OCI-M1 (cell line): Measurements from ENCODE around the gene PDE4D.
A peak's percentile ranks its signal among the peaks of the same experiment; 100 is the strongest.
"Not testable (repeated sequence)": the region's sequence is repeated elsewhere in the genome, so short reads cannot be mapped to it uniquely, and the experiment has no call there.

ENCODE experiments used
- DNase-seq: peaks from one replicate; lab custom pipeline; 2025; lab: John Stamatoyannopoulos, UW

PDE4D gene

DNA sequence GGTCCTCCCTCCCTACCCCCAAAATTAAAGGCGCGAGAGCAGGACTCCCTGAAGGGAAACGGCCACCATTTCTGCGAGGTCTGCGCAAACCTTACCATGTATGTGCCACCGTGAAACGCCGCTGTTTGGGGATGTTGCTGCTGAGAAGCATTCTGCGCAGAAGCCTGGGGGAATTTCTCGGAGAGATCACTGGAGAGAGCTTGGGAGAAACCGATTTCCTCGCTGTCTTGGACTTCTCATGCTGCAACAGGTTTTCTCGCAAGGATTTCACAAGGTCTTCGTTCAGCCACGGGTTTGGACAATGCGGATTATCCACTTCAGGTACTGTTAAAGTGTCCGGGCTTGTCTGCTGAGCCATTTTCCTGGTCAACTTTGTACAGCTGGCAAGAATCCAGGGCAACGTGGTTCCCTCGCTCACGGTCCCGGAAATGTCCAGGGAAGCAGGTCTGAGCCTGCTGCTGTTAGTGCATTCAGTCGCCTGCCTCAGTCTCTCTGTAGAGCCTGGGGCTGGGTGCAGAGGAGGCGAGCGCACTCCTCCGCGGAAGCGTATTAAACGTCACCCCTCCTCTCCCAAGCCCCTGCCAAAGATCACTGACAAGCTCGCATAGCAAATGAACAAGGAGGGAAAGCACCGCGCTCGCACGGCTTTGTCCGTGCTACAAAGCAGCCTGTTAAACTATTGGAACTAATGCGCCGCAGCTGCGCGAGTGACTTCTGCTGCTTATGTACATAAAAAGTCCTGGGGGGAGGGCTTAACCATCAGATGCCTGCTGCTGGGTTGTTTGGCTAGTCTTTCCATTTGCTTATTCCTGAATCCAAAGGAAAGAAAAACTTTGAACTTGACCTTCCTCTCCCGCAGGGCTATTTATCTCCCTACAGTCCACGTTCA lies 125.1 kb downstream of the PDE4D start:
- DNase-seq, result peak; percentile 57

DNA sequence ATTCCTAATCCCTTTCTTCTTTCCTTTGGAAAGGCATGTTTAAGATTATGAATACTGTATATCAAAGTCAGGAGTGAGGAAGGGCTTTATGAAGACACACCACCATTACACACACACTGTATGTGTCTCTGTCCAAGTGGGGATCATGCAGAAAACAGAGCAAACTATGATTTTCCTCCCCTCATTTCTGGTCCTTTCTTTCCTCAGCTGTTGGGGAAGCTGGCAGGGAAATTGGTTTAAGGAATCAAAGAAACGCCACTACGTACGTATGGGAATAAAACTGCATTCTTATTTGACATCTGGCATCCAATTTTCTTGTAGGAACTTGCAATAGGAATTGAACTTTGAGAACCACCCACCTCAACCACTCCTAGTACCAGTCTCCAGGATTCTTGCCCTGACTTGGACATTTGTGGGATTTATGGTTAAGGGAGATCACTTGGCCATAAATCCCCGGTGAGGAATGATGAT lies 125.8 kb downstream of the PDE4D start:
- DNase-seq, result no peak

DNA sequence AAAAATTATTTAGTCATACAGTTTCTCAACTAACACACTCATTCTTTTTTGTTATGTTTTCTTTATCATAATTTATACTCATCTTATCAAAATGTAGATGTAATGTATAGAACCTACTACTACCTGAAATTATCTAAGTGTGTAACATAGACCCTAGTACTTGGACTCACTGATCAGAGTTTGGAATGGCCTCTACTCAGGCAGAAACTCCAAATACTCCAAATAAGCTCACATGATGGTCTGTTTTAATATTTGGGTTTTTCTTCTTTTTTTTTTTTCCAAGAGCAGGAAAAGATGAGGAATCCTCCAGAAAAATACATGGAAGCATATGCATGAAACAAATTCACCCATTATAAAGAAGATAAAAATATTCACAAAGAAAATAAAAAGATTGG lies 126.3 kb downstream of the PDE4D start:
- DNase-seq, result no peak

DNA sequence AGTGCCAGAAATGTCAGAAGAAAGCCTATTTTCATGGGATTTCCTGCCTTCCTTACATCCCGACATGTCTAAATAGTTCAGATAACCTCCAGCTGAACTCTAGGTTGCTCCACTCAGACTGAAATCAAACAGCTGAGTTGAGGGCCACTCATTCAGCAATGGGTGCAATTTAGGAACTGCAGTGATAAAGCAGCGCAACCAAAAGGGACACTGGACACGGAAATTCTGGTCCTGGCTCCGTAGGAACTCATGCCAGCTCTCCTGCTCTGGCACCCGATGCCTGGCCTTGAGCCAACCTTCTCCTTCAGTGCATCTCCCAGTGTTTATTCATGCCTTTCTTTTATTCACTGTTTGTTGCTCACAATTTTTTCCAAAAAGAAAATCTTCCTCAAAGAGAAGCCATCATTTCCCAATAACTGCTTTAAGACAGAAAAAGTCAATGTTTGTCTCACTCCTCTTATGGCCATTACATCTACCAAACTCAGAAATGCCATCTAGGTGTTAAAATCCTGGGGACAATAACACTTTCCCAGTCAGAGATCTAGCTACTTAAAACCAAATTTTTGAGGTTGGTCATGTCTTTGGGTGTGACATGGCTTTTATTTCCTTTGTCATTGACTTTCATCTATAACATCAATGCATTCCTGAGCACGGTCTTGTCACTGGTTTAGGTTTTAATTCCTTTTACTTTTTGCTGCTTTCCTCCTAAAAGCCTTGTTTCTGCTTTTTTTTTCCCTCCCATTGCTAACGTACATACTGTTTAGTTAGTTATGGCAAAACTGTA lies 126.9 kb downstream of the PDE4D start:
- no peak for DNase-seq

DNA sequence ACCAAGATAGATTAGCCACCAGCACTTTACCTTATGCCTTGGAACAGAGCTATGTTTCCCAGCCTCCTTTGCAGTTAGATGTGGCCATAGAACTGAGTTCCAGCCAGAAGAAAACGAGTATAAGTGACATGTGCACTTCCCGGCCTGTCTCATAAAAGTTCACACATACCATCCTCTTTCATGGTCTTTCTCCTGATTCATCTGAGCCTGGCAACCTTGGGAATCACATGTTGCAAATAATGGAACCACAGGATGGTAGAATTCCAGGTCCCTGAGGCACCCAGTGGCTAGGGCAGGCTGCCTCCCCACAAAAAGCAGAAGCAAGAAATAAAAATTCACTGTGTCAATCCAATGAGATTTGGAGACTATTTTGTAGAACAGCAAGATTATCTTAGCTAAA lies 128.1 kb downstream of the PDE4D start:
- DNase-seq, result no peak

DNA sequence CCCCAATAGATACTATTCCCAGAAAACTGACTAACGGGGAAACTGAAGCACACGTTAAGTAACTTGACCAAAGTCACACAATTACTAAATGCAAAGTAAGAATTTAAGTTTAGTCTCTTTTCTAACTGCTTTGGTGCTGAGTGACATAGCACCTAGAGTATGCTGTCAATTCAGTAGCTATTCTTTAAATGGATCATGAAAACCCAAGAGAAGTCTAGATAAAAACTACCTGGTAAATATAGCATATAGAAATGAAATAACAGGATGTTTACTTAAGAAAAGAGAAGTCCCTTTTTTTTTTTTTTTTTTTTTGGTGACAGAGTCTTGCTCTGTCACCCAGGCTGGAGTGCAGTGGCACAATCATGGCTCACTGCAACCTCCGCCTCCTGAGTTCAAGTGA lies 129.2 kb downstream of the PDE4D start:
- no peak for DNase-seq

- DNase-seq, result no peak
Measured at GRCh38 chr5:59763541-59763940, 130.0 kb downstream of the PDE4D start.

DNA sequence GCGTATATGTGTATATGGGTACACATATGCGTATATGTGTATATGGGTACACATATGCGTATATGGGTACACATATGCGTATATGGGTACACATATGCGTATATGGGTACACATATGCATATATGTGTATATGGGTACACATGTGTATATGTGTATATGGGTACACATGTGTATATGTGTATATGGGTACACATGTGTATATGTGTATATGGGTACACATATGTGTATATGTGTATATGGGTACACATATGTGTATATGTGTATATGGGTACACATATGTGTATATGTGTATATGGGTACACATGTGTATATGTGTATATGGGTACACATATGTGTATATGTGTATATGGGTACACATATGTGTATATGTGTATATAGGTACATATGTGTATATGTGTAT lies 131.3 kb downstream of the PDE4D start:
- not testable (repeated sequence) for DNase-seq

DNA sequence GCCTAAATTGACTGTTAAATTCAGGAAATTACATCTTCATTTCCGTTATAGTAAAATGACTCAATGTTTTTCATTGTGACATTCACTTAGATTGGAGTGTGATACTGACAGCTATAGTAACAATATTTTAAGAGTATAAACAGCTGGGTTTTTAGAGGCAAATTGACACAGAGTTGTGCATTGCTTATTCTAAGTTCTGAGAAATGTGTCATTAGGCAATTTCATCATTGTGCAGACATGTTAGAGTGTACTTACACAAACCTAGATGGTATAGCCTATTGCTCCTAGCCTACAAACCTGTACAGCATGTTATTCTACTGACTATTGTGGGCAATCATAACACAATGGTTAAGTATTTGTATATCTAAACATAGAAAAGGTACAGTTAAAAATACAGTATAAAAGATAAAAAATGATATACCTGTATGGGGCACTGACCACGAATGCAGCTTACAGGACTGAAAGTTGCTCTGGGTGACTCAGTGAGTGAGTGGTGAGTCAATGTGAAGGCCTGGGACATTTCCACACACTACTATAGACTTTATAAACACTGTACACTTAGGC lies 132.7 kb downstream of the PDE4D start:
- no peak for DNase-seq

DNA sequence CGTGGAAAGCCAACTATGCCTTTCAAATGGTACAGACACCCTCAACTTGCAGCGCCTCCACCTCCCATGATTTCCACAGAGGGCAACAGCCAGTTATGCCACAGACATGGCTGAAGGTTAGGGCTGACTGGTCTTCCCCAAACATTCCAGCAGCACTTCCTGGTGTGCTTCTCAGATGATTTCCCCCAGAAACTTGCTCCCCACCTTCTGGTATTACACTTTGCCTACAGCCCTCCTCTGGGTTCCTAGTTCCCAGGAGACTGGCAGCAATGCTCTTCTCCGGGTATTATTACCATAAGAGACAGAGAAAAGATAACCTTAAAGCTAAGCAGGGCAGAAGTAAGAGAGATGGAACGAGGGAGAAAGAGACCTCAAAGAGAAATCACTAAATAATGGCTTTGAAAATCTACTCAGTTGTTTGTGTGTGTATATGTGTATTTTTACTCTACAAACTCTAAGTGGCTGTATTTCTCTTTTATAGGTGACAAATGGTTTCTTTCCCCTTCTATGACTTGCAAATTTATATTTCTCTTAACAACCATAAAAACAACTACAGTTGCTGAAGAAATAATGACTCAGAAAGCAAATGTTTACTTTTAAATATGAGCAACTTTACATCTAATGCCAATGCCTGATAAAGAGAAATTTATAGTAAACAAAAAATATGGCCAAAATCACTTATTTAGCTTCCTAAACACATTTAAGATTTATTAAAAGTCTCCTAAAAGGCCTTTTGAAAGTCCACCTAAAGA lies 133.8 kb downstream of the PDE4D start:
- peak; percentile 74 for DNase-seq

DNA sequence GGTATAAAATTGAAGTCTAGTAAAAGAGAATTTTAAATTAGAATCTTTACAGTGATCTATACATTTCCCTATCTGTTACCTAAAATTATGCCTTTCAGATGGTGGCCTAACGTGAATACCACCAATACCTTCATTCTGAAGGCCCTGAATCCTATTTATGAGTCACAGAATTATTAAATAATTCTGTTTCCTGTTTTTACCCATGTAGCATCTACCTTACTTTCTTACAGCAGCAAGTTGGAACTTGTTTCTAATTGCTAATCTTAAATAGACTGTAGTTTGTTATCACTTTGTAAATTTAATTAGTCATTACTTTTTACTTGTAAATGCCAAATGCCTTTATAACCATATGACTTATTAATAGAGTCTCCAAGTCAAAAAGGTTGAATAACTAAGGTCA lies 135.0 kb downstream of the PDE4D start:
- DNase-seq, result no peak

DNA sequence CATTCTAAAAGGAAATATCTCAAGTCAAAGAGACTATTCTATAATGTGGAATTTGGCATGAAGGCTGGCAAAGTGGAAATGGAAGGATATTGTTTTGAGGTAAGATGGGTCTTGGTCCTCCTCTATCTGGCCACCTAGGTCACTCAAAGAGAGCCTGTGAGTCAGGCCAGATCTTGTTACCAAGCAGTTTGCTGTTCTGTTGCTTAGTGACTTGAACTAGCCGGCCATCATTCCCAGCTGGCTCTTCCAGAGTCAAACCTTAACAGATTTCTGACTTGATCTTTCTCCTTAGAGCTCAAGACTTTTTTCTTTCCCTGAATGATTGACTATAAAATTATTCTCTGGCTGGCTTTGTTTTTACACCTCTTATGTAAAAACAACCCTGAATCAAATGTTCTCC lies 136.1 kb downstream of the PDE4D start:
- DNase-seq, result no peak

DNA sequence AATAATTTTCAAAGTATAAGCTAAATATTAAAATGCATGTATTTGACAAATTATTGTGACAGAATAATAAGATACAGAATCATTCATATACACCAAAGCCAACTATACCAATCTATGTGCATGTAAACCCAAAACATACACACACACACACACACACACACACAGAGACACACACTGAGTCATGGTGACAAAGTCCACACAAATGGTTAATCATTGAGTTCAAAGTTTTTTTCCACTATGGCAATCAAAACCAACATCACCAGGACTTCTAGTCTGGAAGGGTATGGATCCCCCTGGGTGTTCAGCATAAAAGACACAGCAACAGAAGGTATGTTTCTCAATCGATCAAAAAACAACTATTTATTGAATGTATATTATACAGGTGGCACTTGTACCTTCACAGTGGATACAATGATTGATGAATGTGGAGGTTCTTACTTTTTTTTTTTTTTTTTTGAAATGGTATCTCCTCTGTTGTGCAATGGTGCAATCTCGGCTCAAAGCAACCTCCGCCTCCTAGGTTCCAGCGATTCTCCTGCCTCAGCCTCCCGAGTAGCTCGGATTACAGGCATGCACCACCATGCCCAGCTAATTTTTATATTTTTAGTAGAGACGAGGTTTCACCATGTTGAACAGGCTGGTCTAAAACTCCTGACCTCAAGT lies 137.0 kb downstream of the PDE4D start:
- DNase-seq, result no peak

- no peak for DNase-seq
Measured at GRCh38 chr5:59755476-59755875, 138.1 kb downstream of the PDE4D start.

DNA sequence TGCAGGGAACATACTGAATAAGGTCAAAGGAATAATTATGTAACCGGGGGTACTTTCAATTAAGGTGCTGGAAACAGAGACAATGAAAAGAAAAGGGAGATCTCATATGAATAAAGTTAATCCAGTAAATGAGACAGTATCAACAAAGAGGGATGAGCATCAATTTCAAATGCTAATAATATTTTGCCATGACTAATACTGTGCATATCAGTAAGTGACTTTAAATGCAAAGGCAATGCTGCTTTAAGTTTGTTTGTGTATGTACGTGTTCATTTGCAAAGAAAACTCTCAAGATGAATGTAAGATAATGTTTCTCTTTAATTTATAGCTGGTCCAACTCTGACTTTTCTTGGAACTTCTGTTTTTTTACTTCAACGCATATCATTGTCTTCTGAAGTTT lies 139.9 kb downstream of the PDE4D start:
- DNase-seq, result no peak

DNA sequence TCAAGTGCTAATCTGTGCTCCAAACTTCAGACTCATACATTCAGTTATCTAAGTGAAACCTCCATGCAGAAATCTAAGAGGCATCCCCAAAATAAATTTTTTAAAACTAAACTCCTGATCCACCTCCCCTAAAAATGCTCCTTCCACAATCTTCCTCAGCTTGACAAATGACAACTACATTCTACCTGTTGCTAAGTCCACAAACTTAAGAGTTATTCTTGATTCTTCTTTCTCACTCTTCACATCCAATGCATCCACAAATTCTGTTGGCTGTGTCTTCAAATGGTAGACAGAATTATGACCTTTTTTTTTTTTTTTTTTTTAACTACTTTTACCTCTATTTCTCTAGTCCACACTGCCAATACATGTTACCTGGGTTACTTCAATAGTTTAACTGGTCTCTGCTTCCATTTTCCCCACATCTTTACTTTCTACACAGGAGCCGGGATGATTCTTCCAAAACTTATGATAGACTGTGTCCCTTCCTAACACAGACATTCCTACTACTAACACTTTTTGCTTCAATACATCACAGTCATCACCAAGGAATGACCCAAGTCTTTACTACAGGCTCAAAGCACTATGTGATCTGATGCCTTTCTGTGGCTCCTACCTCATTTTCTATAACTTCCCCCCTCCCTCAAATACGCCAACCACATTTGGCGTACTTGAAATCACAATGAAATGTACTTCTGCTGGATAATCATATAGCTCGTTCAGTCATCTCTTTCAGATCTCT lies 143.6 kb downstream of the PDE4D start:
- no peak for DNase-seq

DNA sequence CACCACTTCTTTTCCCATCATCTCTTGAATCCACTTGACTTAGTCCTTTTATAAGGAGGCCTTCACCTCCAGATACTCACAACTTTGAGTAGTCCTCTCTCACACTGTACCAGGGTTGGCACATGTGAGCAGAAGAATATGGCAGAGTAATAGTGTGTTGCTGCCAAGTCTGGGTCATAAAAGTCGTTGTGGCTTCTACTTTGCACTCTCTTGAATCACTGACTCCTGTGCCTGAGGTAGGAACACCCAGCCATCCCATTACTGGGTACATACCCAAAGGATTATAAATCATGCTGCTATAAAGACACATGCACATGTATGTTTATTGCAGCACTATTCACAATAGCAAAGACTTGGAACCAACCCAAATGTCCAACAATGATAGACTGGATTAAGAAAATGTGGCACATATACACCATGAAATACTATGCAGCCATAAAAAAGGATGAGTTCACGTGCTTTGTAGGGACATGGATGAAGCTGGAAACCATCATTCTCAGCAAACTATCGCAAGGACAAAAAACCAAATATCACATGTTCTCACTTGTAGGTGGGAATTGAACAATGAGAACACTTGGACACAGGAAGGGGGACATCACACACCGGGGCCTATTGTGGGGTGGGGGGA lies 145.4 kb downstream of the PDE4D start:
- DNase-seq, result not testable (repeated sequence)

DNA sequence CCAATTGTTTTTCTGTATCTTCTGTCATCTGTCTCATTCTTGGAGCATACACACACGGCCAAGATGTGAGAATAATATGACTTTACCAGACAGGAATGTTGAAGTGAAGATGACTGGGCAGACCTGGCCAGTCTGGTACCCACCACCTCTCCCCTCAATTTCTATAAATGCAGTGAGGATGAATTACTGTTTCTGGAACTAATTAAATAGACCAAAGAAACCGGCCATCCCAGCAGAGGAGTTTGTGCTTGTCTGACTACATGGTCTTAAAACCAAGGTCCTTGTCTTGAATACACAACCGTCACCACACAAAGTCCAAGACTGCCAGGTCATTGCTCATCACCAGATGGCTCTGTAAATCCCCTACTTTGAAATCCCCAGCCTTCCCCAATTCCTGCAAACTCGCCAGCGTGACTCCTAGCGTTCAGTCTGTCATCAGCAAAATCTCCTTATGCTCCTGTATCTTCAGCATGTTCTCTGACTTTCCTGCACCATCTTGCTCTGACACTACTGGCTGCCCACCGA lies 147.2 kb downstream of the PDE4D start:
- DNase-seq, result no peak

- DNase-seq, result peak; percentile 7
Measured at GRCh38 chr5:59745415-59745863, 148.1 kb downstream of the PDE4D start.

GRCh38 chr5:59744531-59744992 lies 149.0 kb downstream of the PDE4D start:
- no peak for DNase-seq
